HG02610 (cell line): Measurements from ENCODE around the gene AGPAT2.

Experiments used
- ATAC-seq: cut with Tn5 transposase; IDR thresholded peaks from one replicate; pipeline ENCODE4 v1.9.1; 2021; ENCODE audit warnings: mild to moderate bottlenecking, moderate library complexity; ENCODE audit not compliant: unreplicated experiment

The AGPAT2 gene

DNA sequence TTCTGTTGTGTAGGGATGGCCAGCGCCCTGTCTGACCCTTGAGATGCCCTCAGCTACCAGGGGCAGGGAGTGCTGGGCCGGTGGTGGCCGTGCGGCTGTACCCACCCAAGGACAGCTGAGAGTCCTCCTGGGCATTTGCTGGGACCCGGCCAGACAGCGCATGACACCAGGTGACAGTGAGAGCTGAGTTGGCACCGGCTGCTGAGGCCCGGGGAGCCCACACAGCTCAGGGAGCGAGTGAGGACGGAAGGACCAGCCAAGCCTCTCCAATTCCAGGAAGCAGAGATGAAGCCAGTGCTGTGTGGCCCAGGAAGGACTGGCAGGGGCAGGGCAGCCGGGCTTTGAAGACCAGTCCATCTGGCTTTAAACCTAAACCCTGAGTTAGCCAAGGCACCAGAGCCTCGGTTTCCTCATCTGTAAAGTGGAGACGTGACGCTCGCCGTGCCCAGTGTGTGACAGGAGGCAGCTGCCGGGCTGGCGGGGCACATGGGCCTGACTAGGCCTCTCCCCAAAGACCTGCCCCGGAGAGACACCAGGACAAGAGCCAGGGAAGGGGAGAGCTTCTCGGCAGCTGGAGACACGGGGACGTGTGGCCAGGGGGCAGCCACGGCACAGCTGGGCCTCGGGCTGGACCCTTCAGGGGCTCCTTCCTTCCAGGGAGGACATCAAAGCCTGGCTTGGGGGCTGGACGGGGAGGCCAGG lies 3.0 kb upstream of the AGPAT2 start:
- ATAC-seq = no peak

DNA sequence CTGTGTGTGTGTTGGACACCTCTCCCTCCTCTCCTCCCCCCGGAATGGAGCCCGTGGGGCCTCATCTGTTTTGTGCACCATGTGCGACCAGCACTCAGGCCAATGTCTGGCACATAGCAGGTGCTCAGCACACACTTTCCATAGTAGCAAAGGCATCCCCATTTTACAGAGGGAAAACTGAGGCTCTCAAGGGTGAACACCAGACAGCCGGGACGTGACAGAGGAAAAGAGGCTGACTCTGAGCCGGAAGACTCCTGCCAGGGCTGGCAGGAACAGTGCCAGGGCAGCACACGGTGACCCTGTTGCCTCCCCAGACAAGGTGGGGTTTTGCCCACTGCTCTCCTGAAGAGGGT lies 1.8 kb upstream of the AGPAT2 start:
- ATAC-seq = no peak

DNA sequence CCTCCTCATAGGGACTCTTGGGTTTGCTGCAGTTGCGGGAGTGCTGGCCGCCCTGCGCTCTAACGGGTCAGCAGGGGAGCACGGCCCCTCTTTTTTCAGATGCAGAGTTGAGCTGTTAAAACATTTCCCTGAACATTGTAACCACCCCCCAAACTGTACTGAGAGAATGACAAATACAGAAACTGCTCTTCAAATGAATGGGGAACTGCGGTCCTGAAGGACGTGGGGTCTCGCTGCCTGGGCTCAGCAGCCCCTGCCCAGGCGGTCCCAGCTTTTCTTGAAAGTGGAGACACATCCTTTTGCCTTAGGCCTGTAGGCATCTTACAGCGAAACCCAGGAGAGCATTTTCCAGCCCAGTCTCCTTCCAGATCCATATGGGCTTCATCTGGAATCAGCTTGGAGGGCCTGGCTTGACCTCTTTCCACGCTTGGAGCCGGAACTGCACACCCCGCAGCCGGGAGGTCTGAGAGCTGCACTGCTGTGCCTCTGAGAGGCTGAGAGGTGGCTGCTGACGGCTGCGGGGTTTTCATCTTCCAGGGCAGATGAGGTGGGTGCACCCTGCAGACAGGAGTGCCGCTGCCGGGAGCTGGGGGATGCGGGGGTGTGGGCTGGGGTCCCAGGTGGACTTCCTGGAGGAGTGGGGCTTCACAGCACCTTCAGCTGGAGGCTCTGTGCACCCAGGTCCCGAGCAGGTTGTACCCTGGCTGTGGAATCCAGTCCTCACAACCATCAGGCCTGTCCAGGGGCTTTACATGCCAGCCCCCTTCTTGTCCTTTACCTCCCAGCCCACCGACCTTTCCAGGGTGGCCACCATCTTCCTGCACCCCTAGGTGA lies 1.2 kb upstream of the AGPAT2 start:
- ATAC-seq = no peak

DNA sequence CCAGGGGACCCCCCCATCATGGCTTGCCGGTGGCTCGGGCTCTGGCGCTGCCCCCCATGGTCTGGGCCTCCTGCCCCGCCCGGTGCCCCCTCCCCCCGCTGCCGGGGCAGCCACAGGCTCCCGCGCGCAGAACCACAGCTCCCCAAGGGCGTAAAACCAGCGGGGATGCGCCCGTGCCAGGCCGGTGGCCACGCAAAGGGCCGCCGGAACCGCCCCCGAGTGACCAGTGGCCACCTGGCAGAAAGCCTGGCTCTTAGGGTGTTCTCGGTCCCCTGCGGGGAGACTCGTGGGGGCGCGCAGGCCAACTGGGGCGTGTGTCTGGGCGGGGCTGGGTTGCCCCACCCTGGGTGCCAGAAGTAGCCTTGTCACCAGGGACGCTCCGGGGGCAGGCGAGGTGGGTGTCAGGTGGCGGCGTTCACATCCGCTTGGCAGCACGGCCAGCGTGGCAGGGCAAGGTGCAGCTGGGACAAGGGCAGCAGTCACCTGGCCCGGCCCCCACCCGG lies 515 bp upstream of the AGPAT2 start:
- ATAC-seq = no peak

DNA sequence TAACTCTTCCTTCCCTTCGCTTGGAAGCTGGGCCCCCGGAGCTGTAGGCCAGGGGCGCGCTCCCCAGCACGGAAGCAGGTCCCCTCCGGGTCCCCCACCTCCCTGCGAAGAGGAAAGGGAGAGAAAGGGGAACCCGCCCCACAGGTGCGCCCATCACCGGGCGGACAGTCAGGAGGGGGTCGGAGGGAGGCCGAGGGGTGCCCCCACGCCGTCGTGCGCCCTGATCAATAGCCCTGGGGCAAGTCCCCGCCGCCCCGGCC lies 793 bp downstream of the AGPAT2 start:
- no peak for ATAC-seq

DNA sequence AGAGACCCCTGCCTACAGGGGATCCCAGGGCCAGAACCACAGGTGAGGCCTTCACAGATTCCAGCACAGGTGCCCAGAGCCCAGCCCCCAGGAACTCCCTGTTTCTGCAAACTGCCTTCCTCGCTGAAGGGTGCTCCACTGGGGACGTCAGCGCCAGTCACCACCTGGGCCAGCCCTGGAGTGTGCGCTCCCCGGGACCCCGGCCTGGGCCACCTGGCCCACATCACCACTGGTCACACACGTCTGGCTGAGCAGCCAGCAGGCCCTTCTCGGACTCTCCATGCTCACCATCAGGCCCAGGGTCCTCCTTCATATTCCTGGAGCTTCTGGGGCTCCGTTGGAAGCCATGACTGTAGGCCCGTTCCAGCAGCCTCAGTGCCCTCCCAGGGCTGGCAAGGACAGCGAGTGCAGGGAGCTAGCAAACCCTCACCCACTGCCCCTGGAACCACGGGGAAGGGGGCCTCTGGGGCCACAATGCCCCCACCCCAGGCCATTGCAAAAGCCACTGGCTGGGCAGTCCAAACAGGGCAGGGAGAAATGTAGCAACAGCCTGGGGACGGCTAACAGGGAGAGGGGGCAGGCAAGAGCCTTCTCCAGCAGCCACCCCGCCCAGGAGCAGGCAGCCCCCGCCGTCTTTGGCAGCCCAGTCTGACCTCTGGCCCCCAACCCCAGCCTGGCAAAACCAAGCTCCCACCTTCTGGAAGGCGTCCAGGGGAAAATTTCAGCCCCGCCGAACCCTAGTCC lies 1.3 kb downstream of the AGPAT2 start:
- no peak for ATAC-seq

DNA sequence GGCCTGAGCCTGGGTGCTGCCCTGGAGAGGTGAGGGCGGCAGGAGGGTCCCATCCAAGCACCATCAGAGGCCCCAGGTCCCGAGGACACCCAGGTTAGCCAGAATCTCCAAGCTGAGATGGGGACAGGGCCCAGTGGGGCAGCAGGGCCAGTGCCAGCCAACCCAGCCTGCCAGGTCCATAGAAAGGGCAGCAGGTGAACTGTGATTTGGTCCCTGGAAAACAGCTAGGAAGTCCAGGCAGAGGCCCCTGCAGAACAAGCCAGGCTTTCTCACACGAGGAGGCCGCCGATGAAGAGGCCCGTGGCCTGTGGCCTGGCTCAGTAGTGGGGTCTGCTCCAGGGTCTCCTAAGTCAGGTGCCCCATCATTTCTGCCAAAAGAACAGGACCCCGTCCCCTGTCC lies 2.0 kb downstream of the AGPAT2 start:
- ATAC-seq = no peak

DNA sequence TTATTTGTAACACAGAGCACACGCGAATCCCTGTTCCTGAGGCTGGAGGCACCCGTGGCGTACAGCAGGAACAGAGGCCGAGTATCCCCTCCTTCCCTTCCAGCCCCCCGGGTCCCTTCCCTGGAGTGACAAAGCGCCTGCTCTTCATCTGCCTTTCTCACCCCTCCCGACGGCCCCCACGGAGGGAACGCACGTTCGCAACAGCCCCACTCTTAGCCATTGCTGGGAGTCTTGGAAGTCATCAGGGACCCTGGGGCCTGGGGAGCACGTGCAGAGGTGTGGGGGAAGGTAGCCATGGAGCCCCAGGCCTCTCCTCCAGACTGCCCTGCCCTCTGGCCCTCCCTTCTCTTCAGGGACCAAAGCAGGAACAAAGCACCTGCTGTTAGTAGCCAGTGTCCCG lies 2.5 kb downstream of the AGPAT2 start:
- ATAC-seq = no peak

DNA sequence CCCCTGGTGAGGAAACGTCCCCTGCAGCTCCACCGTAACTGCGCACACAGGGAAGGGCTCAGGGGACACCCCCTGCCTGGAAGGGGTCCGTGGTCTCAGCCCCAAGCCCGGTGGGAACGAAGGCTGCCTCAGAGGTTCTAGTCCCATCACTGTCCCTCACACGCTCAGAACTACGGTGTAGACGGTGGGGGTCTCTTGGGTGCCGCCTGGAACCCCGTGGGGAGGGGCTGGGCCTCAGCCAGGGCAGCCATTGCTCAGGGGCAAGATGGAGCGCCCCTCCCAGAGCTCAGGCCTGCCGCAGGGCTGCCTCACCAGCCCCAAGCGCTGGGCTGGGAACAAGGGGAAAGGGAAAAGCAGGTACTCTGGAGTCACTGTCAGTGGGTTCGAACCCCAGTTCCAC lies 2.9 kb downstream of the AGPAT2 start:
- no peak for ATAC-seq

DNA sequence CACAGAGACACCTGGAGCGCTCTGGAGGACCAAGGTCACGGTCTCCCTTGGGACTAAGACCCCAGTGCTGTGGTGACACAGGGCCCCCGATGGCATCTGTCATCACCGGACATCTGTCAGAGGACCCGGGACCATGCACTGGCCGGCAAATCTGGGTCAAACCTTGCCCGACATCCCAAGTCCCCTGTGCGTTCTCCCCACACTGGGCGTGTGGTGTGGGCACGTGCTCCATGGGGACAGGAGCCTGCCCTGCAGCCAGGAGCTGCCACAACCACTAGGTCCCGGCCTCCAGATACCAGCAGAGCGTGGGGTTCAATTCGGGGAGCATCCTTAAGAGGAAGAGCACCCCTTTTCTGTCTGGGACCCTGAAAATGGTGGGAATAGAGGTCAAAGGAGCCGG lies 3.5 kb downstream of the AGPAT2 start:
- ATAC-seq = no peak

DNA sequence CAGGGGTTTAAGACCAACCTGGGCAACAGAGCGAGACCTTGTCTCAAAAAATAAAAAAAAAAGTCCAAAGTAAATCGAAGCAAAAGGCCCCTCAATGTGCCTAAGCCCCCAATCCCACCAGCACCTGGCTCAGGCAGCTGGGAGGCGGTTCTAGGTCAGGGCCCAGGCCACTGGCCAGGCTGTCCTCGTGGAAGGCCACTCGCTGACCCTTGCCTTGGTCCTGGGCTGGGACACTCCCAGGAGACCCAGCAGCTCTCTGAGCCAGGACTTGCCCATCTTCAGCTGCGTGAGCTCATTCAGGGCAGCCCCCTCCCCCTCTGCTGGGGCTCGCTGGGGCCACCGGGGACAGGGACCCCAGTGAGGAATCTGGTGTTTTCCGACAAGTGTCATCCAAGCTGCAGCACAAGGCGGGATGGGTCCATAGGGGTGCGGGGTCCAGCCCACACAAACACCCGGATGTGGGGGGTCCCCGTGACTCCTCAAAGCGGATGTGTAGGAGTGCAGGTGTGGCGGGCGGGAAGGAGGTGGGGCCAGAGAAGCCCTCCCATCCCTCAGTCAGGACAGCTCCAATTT lies 4.0 kb downstream of the AGPAT2 start:
- ATAC-seq = no peak

DNA sequence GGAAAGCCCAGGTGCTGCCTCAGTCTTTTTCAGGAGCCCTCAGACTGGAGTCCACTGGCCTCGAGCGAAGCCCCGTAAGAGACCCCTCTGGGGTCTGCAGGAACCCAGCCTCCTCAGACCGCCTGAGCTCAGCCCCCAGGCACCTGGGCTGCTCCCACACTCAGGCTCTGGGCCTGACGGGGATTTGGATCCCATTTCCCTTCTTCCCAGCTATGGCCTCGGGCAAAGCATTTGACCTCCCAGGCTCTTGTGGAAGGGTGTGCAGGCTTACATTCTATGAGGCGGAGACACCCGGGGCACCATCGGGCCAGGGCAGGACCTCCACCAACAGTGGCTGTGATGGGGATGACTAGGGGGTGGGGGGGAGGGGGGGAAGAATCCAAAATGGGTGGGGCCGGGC lies 4.5 kb downstream of the AGPAT2 start:
- no peak for ATAC-seq

DNA sequence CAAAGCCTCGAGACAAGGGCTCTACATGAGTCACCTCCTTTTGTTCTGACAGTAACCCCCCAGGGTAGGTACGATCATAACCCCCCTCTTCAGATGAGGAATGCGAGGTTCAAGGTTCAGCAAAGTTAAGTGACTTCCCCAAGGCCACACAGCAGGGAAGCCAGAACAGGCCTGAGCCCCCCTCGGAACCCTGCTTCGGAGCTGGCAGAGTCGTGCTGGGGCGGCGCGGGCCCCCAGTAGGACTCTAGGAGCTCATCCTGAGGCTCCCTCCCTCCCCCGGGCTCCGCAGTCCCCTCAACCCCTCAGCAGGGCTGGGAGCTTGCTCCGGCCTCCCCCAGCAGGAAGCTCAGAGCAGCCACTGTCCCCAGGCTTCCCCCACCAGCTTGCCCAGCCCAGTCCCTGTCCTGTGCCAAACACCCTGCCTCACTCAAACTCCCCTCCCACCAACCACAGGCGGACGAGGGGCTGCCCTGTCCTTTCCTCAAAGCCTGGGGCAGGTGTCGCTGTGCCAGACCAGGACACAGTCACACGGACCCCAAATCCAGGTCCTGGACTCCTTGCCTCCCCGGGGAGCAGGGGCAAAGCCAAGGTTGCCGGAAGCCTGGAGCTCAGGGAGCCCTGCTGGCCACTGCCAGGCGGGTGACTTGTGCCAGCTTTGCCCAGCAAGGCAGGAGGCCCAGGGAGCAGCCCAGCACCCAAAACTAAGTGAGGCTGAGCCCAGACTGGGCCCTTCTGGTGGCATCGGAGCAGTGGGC lies 5.1 kb downstream of the AGPAT2 start:
- ATAC-seq = no peak

DNA sequence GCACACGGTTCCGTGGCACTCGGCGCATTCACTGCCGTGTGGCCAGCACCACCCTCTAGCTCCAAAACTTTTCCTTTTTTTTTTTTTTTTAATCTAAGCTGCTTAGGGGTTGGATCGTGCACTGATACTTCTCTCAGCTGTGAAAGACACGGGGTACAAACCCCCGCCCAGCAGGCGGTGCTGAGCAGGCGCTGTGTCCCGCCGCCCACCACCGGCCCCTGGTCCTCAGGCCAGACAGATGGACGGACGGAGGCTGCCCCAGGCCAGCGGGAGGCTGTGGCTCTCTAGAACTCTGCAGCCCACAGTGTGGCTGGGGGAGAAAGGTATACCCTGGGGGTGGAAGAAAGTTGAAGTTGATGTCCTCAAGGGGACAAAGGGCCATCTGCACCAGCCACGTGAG lies 6.2 kb downstream of the AGPAT2 start:
- no peak for ATAC-seq

DNA sequence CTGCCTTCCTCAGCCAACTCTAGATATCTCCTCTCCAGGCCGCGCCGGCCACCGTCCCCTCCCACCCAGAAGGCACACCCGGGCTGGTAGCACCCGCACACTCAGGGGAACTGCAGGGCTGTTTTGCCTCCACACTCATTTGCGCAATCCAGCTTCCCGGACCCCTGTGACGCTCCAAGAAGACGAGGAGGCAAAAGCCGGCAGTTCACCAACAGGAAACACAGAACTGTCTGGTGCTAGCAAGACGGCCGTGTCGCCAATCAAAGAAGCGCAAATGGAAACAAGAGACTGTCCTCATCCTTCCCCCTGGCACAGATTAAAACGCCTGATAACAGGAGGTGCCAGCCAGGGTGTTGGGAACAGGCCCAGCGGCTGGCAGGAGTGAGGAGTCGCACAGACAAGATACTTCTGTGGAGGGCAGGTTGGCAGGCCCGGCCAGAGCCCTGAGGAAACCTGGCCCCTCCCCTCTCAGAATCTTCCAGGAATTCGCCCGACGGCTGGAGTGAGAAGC lies 7.8 kb downstream of the AGPAT2 start:
- ATAC-seq = no peak

DNA sequence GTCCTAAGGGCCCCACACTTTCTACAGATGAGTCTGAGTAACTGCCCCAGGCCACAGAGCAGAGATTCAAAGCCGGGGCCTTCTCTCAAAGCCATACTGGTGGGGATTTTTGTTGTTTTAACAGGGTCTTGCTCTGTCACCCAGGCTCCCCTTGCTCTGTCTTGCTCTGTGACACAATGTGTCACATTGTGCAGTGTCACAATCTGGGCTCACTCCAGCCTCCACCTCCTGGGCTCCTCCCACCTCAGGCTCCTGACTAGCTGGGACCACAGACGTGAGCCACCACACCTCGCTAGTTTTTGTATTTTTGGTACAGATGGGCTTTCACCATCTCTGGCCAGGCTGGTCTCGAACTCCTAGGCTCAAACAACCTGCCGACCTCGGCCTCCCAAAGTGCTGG lies 8.6 kb downstream of the AGPAT2 start:
- ATAC-seq = no peak

DNA sequence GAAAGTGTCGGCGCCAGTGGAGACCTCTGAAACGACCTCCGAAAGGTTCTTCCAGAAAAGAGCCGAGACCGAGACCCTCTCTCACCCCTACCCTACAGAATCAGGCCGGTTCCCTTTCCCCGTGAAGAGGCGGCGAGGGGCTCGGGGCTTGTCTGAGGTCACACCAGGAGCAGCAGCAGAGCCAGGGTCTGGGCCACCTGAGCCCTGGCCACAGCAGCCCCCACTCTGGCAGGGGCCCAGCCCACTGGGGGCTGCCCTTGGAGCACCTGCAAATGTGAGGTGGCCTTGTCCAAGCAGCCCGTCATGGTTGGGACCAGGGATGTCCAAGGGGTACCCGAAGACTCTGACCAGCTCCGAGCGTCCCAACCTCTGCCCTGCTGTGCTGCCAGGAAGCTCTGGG lies 9.2 kb downstream of the AGPAT2 start:
- no peak for ATAC-seq

DNA sequence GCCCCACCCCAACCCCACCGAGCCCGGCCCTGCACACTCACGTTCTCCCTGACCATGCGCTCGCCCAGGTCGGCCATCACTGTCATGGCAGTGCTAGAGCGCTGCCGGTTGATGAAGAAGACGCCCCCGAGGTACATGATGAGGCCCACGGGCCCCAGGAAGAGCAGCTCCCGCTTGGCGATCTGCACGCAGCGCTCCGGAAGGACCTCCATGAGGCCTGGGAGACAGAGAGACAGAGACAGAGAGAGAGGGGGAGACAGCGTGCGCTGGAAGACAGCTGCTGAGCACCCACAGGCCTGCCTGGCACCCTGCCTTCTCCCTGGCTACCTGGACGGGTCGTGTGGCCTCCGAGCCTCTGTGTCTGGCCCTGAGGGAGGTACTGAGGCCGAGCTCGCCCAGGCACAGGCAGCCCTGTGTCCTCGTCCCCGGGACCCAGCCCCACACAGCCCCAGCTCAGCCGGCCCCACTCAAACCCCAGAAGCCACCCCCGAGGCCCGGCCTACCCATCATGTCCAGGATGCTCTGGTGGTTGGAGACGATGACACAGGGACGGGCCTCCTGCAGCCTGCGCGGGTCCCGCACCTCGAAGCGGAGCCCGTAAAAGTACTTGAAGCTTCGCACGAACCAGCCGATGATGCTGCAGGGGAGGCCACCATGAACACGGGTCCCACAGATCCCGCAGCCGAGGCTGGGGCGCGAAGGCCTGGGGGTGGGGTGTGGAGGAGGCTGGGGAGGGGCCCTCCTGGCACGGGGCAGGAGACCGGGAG lies 10.2 kb downstream of the AGPAT2 start:
- ATAC-seq = no peak

DNA sequence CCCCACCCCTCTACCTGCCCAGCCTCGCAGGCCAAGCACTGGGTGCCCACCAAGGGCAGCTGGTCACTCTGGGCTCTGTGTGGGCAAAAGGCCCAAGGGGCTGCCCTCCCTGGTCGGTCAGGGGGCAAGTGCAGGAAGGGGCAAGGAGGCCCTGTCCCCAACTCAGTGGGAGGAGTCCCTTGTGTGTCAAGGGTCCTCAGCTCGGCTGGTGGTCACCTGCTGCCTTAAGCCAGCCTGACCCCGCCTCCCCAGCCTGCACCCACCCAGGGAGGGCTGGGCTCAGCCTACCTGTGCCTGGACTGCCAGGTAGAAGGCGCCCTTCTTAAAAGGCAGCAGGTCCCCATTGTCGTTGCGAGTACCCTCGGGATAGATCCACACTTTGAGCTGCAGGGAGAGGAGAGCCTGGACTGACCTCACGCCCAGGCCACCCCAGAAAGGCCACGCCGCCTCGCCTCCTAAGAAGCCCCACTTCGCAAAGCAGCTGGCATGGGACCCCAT lies 10.9 kb downstream of the AGPAT2 start:
- ATAC-seq = no peak
